HG02943 (cell line): ENCODE results near the gene MBNL2.

Experiments
- ATAC-seq: cut with Tn5 transposase; IDR thresholded peaks from one replicate; pipeline ENCODE4 v1.9.1; 2021; ENCODE audit warnings: mild to moderate bottlenecking, low read depth, moderate library complexity; ENCODE audit not compliant: unreplicated experiment

MBNL2 gene

GRCh38 chr13:97394542-97394941, 172.4 kb downstream of the MBNL2 start:
- ATAC-seq, result no peak

- no peak for ATAC-seq
Measured at GRCh38 chr13:97395447-97396136, 173.5 kb downstream of the MBNL2 start.

GRCh38 chr13:97397267-97397666, 175.1 kb downstream of the MBNL2 start:
- no peak for ATAC-seq

- no peak for ATAC-seq
Measured at GRCh38 chr13:97401421-97401820, 179.3 kb downstream of the MBNL2 start.

DNA sequence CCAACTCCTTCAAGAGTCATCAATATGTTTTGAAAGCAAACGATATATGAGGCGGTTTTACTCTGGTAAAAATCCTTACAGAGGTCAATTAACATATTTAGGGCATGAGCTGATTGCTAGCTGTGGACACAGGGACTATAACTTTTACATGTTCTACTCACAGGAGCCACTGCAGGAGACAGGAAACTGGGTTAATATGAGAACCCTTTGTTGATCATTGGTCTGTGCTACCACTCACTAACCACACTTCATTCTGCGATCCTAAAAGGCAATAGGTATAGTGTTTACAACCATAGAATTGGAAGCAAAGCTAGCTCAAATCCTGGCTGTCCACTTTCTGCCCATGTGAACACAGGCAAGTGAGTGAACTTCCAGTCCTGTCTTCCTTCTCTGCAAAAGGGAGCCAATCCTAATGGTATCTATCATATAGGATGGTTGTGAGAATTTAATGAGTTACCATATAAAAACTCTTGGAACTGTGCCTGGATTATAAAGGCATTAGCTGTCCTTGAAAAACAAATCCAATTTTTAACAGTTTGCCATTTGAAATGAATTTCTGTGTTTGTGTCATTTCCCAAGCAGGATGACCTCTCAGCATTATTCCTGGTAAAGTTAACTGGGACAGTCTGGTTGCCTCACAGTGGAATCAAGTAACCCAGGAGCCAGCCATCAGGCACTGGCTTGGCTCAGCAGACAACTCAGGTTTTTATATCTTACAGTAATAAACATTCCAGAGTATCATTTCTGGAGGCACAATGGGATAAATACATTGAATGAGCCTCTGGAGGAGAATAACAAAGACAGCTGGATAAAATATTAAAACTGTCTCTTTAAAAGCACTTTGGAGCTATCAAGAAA, 182.0 kb downstream of the MBNL2 start:
- ATAC-seq, result no peak

GRCh38 chr13:97407540-97407939, 185.4 kb downstream of the MBNL2 start:
- ATAC-seq, result no peak

DNA sequence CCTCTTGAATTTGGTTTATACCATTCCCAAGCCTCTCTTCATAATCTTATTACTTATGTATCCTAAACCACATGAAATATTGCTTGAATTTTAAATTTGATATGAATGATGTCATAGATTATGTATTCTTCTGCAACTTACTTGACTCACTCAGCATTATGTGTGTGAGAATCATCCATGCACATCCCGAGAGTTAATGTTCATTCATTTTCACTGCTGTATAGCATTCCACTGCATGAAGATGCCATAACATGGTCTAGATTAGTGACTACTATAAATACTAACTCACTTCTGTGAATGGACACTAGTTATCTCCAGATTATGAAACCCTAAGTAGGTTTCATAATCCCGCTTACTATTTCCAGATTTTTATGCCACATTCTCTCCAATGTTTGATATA, 186.8 kb downstream of the MBNL2 start:
- no peak for ATAC-seq

- ATAC-seq, result no peak
Measured at GRCh38 chr13:97411984-97412383, 189.9 kb downstream of the MBNL2 start.

- ATAC-seq, result no peak
Measured at GRCh38 chr13:97413694-97414093, 191.6 kb downstream of the MBNL2 start.

GRCh38 chr13:97414392-97414791, 192.3 kb downstream of the MBNL2 start:
- ATAC-seq, result no peak

DNA sequence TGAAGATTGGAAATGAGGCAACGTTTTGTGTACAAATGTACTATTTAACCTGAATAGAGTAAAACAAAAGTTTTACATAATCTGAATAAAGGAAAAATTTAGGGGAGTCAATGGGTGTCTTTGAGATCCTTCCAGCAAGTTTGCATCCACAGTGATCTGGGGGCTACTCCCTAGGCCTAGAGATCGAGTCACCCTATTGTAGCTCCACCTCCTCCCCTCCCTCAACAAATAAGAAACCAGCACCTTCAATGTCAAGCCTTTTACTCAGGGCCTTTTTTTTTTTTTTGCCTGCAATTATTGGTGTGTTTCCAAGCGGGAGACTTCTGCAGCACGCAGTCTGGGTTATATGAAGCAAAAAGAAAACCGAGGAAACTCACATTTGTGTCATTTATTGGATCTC, 195.6 kb downstream of the MBNL2 start:
- ATAC-seq, result no peak

GRCh38 chr13:97422118-97423054, 200.3 kb downstream of the MBNL2 start:
- no peak for ATAC-seq

DNA sequence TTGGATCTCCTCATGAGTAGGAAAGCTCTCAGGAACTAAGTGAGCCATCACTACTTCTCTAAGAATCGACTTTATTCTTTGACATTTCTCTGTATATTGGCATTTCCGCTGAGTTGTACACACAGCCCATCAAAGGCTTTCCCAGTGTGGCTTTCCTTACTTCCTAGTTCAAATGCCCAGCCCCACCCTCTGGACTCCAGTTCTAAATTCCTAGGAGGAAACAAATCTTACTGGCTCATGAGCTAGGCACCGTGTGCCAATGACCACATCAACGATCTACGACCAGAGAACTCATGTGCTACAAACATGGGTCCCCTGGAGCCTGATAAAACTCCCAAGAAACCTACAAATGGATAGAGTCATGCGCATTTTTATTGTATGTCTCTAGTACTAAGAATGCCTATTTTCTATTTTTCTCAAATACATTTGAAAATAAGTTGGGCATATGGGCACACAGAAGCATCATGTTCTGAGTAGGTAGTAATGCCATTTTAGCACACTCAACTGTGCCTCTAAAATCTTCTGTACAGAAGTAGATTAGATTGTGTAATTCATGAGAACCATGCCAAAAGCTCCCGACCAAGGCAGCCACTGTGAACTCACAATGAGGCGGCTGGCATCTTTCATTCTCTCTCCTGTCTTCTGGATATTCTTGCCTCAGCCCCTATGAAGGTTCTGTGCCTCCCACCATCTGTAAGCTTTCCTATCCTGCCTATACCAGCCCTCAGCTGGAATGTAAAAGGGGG, 201.3 kb downstream of the MBNL2 start:
- no peak for ATAC-seq

DNA sequence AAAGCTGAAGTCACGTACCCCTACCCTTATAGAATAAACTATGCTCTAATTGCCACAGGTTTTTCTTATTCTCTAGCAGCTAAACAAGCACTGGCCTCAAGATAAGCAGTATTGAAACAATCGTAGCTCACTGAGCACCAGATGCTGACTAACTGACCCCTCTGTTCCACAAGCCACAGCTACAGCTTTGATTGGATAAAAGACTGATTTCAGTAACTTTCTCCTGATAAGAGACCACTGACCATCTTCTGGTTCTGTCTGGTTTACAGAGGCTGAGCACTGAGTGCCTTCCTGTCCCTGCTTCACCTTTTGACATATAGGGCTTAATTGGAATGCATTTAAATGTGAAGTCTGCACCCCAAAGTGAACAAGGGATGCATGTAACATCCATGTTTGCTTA, 203.5 kb downstream of the MBNL2 start:
- no peak for ATAC-seq

DNA sequence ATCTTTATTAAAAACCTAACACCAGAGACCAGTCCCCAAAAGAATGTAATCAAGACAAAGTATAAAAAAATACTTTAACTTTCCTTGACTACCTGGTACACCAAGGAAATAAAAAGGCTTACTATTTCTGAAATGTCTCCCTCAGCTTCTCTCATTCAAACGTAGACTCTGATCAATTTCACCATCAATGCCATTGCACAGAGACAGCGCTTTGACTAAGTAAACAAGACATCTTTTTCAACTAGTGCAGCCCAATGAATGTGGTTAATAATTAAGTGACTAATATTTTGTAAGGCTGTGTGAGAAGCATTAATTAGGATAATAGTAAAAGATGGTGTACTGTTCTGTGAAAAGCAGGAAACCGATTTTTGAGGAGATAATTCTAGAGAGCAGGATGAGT, 204.6 kb downstream of the MBNL2 start:
- ATAC-seq, result no peak

GRCh38 chr13:97429681-97430081, 207.5 kb downstream of the MBNL2 start:
- ATAC-seq, result no peak

DNA sequence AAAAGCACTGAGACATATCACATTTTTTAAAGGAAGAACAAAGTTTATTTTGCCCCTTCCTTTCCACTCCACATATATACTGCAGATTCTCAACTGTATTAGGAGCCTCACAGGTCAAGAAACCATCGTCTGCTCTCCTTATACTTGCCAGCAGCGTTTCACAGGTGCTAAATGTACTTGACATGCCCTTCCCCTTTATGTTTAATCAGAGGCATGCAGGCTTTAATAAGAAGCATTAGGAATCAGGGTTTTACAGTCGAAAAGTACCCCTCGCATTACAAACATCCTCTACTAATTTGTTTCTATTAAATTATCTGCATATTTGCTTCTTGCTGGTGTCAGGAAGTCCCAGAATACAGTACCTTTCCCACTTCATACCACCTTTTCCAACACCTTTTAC, 208.2 kb downstream of the MBNL2 start:
- no peak for ATAC-seq

GRCh38 chr13:97431171-97431764, 209.1 kb downstream of the MBNL2 start:
- ATAC-seq, result no peak

GRCh38 chr13:97432232-97432916, 210.2 kb downstream of the MBNL2 start:
- no peak for ATAC-seq
